Measurements from ENCODE around the gene CDON. TPM values are rescaled to one million over a fixed set of nuclear protein-coding genes. Genes with fewer than 3 reads are reported as not detected.

The CDON gene
- total and polyA plus RNA-seq, 2 donors (not counting 1 experiment from before 2014, with no cell fraction given), result 0.01 TPM; not detected in 1

- intact Hi-C loops (cut with micrococcal nuclease), result no loop called here
These were observed 109.7 kb downstream of the CDON start for GRCh38 chr11:125952973-125953372.

GRCh38 chr11:125952559-125952958, 110.1 kb downstream of the CDON start:
- H3K4me1 Mint-ChIP-seq, result no peaks in the 10 kb centered on the region
- no peak for DNase-seq
- intact Hi-C loops (cut with micrococcal nuclease), result no loop called here
- no peaks in the 10 kb centered on the region for H3K36me3 ChIP-seq (replicated peaks in 1 of 2; ENCODE audit: control extremely low read depth in 1 of 2, control insufficient read depth in 1 of 2, extremely low read depth in 1 of 2, insufficient read depth in 2 of 2, low read length in 1 of 2)
- H3K4me3 ChIP-seq (ENCODE audit: control extremely low read depth in 1 of 5, extremely low read depth in 1 of 5, insufficient read depth in 1 of 5, low read depth in 2 of 5, low read length in 4 of 5), result no peak overlapping the region
- no peak for ATAC-seq (ENCODE audit: low read depth)
- H4K20me1 ChIP-seq (ENCODE audit: control insufficient read depth, insufficient read depth, low read length, poor library complexity, severe bottlenecking), result no peaks in the 10 kb centered on the region
- no peak overlapping the region for H3K27ac Mint-ChIP-seq
- no CpG with 5 or more reads among the region's 2 CpGs for WGBS (ENCODE audit: insufficient coverage)
- H3K27me3 Mint-ChIP-seq, result peaks cover 3% of the 10 kb centered on the region
- no peaks in the 10 kb centered on the region for H3K27me3 ChIP-seq (replicated peaks in 1 of 4; ENCODE audit: control extremely low read depth in 1 of 4, control insufficient read depth in 3 of 4, insufficient read depth in 4 of 4, low read length in 3 of 4)
- H3K9me3 ChIP-seq (ENCODE audit: control extremely low read depth in 1 of 3, control insufficient read depth in 2 of 3, insufficient read depth in 1 of 3, low read length in 2 of 3), result no peaks in the 10 kb centered on the region
- CTCF ChIA-PET, result no interaction called here
- no peaks in the 10 kb centered on the region for H3K4me1 ChIP-seq (ENCODE audit: control insufficient read depth in 2 of 2, insufficient read depth in 2 of 2, low read length in 2 of 2)
- TF ChIP-seq CTCF (IDR thresholded peaks at IDR 0.05) (no peak), EZH2 (IDR thresholded peaks at IDR 0.05; ENCODE audit: borderline replicate concordance, insufficient read depth, low read depth, low read length, poor library complexity, severe bottlenecking) (no peak)
- H2AFZ ChIP-seq (ENCODE audit: insufficient read depth, low read depth, low read length, poor library complexity, severe bottlenecking), result no peak overlapping the region
- H3K79me2 ChIP-seq (ENCODE audit: control insufficient read depth, insufficient read depth, low read length), result no peaks in the 10 kb centered on the region
- H3K27ac ChIP-seq (ENCODE audit: low read length in 2 of 2), result no peak overlapping the region
- H3K4me3 Mint-ChIP-seq, result no peak overlapping the region
- H3K4me2 ChIP-seq (replicated peaks; ENCODE audit: low read depth, low read length, poor library complexity, severe bottlenecking), result no peak overlapping the region
- H3K9ac ChIP-seq (ENCODE audit: low read length), result no peak overlapping the region
- no peaks in the 10 kb centered on the region for H3K9me3 Mint-ChIP-seq (ENCODE audit: insufficient read depth)
- POLR2A ChIA-PET, result no interaction called here

More at GRCh38 chr11:125952973-125953372, 109.7 kb downstream of the CDON start:
- no peak overlapping the region for H3K9ac ChIP-seq (ENCODE audit: low read length)
- H4K20me1 ChIP-seq (ENCODE audit: control insufficient read depth, insufficient read depth, low read length, poor library complexity, severe bottlenecking), result no peaks in the 10 kb centered on the region
- no peaks in the 10 kb centered on the region for H3K9me3 Mint-ChIP-seq (ENCODE audit: insufficient read depth)
- DNase-seq, result no peak
- H3K4me1 ChIP-seq (ENCODE audit: control insufficient read depth in 2 of 2, insufficient read depth in 2 of 2, low read length in 2 of 2), result no peaks in the 10 kb centered on the region
- no peaks in the 10 kb centered on the region for H3K27me3 ChIP-seq (replicated peaks in 1 of 4; ENCODE audit: control extremely low read depth in 1 of 4, control insufficient read depth in 3 of 4, insufficient read depth in 4 of 4, low read length in 3 of 4)
- H3K4me1 Mint-ChIP-seq, result no peaks in the 10 kb centered on the region
- H3K4me3 ChIP-seq (ENCODE audit: control extremely low read depth in 1 of 5, extremely low read depth in 1 of 5, insufficient read depth in 1 of 5, low read depth in 2 of 5, low read length in 4 of 5), result no peak overlapping the region
- ChIA-PET CTCF (no interaction called here), POLR2A (no interaction called here)
- H3K27ac ChIP-seq (ENCODE audit: low read length in 2 of 2), result no peak overlapping the region
- H2AFZ ChIP-seq (ENCODE audit: insufficient read depth, low read depth, low read length, poor library complexity, severe bottlenecking), result no peak overlapping the region
- H3K27me3 Mint-ChIP-seq, result peaks cover 3% of the 10 kb centered on the region
- ATAC-seq (ENCODE audit: low read depth), result no peak
- no peak overlapping the region for H3K4me3 Mint-ChIP-seq
- no peak overlapping the region for H3K4me2 ChIP-seq (replicated peaks; ENCODE audit: low read depth, low read length, poor library complexity, severe bottlenecking)
- WGBS (ENCODE audit: insufficient coverage), result 58% methylated on average over 5 of the region's 7 CpGs
- H3K79me2 ChIP-seq (ENCODE audit: control insufficient read depth, insufficient read depth, low read length), result no peaks in the 10 kb centered on the region
- no peak for TF ChIP-seq EZH2 (IDR thresholded peaks at IDR 0.05; ENCODE audit: borderline replicate concordance, insufficient read depth, low read depth, low read length, poor library complexity, severe bottlenecking)
- no peak for TF ChIP-seq CTCF (IDR thresholded peaks at IDR 0.05)
- H3K27ac Mint-ChIP-seq, result no peak overlapping the region
- H3K9me3 ChIP-seq (ENCODE audit: control extremely low read depth in 1 of 3, control insufficient read depth in 2 of 3, insufficient read depth in 1 of 3, low read length in 2 of 3), result no peaks in the 10 kb centered on the region
- H3K36me3 ChIP-seq (replicated peaks in 1 of 2; ENCODE audit: control extremely low read depth in 1 of 2, control insufficient read depth in 1 of 2, extremely low read depth in 1 of 2, insufficient read depth in 2 of 2, low read length in 1 of 2), result no peaks in the 10 kb centered on the region
